ENCODE results near the gene MFSD12.

The MFSD12 gene

GRCh38 chr19:3504735-3505134 lies 52.7 kb downstream of the MFSD12 start:
- no peak for DNase-seq (ENCODE audit: low read depth)
- TF ChIP-seq, protein P1, sequence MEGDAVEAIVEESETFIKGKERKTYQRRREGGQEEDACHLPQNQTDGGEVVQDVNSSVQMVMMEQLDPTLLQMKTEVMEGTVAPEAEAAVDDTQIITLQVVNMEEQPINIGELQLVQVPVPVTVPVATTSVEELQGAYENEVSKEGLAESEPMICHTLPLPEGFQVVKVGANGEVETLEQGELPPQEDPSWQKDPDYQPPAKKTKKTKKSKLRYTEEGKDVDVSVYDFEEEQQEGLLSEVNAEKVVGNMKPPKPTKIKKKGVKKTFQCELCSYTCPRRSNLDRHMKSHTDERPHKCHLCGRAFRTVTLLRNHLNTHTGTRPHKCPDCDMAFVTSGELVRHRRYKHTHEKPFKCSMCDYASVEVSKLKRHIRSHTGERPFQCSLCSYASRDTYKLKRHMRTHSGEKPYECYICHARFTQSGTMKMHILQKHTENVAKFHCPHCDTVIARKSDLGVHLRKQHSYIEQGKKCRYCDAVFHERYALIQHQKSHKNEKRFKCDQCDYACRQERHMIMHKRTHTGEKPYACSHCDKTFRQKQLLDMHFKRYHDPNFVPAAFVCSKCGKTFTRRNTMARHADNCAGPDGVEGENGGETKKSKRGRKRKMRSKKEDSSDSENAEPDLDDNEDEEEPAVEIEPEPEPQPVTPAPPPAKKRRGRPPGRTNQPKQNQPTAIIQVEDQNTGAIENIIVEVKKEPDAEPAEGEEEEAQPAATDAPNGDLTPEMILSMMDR (conservative IDR thresholded peaks at IDR 0.05; ENCODE audit: low read depth, low read length): no peak
- H3K4me3 ChIP-seq (ENCODE audit: low read depth, low read length): no peak overlapping the region

DNA sequence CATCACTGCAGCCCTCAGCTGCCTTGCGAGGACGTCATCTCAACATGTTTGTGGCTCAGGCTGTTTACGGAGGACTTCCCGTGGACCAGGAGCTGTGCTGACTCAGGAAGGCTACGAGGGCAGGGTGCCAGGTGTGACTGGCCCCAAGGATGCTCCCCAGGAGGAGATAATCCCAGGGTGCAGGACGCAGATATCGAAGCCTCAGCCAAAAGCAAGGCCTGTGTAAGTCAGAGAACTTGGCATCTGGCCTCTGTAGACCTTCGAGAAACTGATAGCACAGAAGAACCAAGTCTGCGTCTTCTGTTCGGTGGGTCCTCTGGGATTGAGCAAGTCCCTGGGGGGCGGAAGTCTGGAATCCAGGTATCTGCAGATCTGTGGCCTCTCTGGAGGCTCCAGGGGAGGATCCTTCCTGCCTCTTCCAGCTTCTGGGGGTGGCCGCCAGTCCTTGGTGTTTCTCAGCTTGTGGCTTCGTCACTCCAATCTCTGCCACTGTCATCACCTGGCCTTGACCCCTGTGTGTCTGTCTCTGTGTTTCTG lies 54.3 kb downstream of the MFSD12 start:
- TF ChIP-seq, protein P1 (conservative IDR thresholded peaks at IDR 0.05; ENCODE audit: low read depth, low read length): no peak
- DNase-seq (ENCODE audit: low read depth): peak; percentile 46
- H3K4me3 ChIP-seq (ENCODE audit: low read depth, low read length): no peak overlapping the region

- no peak for DNase-seq (ENCODE audit: low read depth)
- TF ChIP-seq, protein P1 (conservative IDR thresholded peaks at IDR 0.05; ENCODE audit: low read depth, low read length): no peak
- H3K4me3 ChIP-seq (ENCODE audit: low read depth, low read length): no peak overlapping the region
Observed at GRCh38 chr19:3501780-3502179, 55.6 kb downstream of the MFSD12 start.

DNA sequence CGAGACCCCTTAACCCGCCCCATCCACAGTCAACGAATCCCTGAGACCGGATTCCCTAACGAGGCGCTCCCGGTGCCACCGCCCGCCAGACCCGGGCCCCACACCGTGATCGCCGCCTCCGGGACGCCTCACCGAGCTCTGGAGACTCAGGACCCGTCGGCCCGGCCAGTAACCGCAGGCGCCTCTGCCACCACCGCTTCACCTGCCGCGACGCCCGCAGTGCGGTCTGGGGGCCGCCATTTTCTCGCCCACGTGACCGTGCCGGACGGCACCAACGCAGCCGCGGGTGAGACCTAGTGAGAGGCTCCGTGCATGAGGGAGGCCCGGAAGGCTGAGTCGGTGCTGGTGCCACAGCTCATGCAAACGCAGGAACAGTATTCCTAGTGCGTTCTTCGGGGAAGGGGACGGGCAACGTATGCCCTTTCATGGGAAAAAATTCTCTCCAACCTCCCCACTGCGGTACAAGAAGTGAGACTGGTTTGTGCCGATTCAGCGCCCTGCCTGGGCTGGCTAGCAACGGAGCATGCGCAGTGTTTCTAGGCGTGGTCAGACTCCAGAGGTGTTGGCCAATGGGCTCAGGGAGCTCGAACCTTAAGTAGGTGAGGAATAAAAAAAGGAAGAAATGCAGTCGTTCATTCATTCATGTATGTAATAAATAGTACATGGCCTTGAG lies 56.8 kb downstream of the MFSD12 start, which contains the start of gene DOHH:
Gene DOHH, minus strand, starts transcription at position 246 of the 673 bp plus-strand sequence. CDS start 3,860 bp downstream, outside the sequence.
- DNase-seq (ENCODE audit: low read depth): peak; percentile 98
- H3K4me3 ChIP-seq (ENCODE audit: low read depth, low read length): peak within 1 kb of the TSS; percentile 93
- TF ChIP-seq, protein P1 (conservative IDR thresholded peaks at IDR 0.05; ENCODE audit: low read depth, low read length): no peak

- TF ChIP-seq, protein P1 (conservative IDR thresholded peaks at IDR 0.05; ENCODE audit: low read depth, low read length): no peak
- DNase-seq (ENCODE audit: low read depth): no peak
- peak overlapping the region; percentile 93 for H3K4me3 ChIP-seq (ENCODE audit: low read depth, low read length)
Observed at GRCh38 chr19:3499738-3500428, 57.5 kb downstream of the MFSD12 start.

- TF ChIP-seq, protein P1 (conservative IDR thresholded peaks at IDR 0.05; ENCODE audit: low read depth, low read length): no peak
- no peak overlapping the region for H3K4me3 ChIP-seq (ENCODE audit: low read depth, low read length)
- DNase-seq (ENCODE audit: low read depth): no peak
Observed at GRCh38 chr19:3497757-3498520, 59.4 kb downstream of the MFSD12 start.
